ENCODE data around the gene SORCS3. TPM values are rescaled to one million over a fixed set of nuclear protein-coding genes. Genes with fewer than 3 reads are reported as not detected.

Gene SORCS3
- polyA plus RNA-seq, 1 donor (not counting 4 experiments of a cell fraction or from before 2014, with no cell fraction given) = not detected

GRCh38 chr10:104966563-104967297, 325.6 kb downstream of the SORCS3 start:
- FAIRE-seq (no peak), DNase-seq (ENCODE audit: low read depth, low spot score) (no peak)
- H3K9me1 ChIP-seq (ENCODE audit: control insufficient read depth, extremely low read depth, insufficient read depth, low read length) = no peaks in the 10 kb centered on the region
- no peaks in the 10 kb centered on the region for H4K20me1 ChIP-seq (ENCODE audit: control insufficient read depth, extremely low read depth, insufficient read depth, low read length)
- no peaks in the 10 kb centered on the region for H3K9me3 ChIP-seq (ENCODE audit: control insufficient read depth, low read depth, low read length)
- TF ChIP-seq EZH2 (IDR thresholded peaks at IDR 0.05; ENCODE audit: low read length) (no peak), CTCF (optimal IDR thresholded peaks at IDR 0.05 in 1 of 3, IDR thresholded peaks at IDR 0.05 in 1 of 3, conservative IDR thresholded peaks at IDR 0.05 in 1 of 3; ENCODE audit: extremely low read depth in 1 of 3, insufficient read depth in 2 of 3, low read length in 3 of 3) (no peak)
- H3K27ac ChIP-seq (ENCODE audit: control insufficient read depth, insufficient read depth, low read length) = no peak overlapping the region
- dilution Hi-C loops (cut with MboI; ENCODE audit: extremely low pct_ligation_motif_present, low sequenced_read_pairs) = no loop called here
- no peak overlapping the region for H3K4me2 ChIP-seq (ENCODE audit: control insufficient read depth, extremely low read depth, insufficient read depth, low read depth, low read length)
- no peak overlapping the region for H3K4me3 ChIP-seq (ENCODE audit: control insufficient read depth in 2 of 3, extremely low read depth in 1 of 3, insufficient read depth in 2 of 3, low read depth in 1 of 3, low read length in 3 of 3)
- no peaks in the 10 kb centered on the region for H3K4me1 ChIP-seq (ENCODE audit: control insufficient read depth, extremely low read depth, insufficient read depth, low read length)
- H3K79me2 ChIP-seq (ENCODE audit: control insufficient read depth, insufficient read depth, low read length) = no peaks in the 10 kb centered on the region
- H3K36me3 ChIP-seq (ENCODE audit: control insufficient read depth in 2 of 2, extremely low read depth in 1 of 2, insufficient read depth in 2 of 2, low read length in 2 of 2) = no peaks in the 10 kb centered on the region
- H3K9ac ChIP-seq (ENCODE audit: control insufficient read depth, extremely low read depth, insufficient read depth, low read length) = no peak overlapping the region
- no peaks in the 10 kb centered on the region for H3K27me3 ChIP-seq (ENCODE audit: control insufficient read depth, extremely low read depth, insufficient read depth, low read length)
- no peak overlapping the region for H2AFZ ChIP-seq (ENCODE audit: control insufficient read depth, low read length)

- H3K36me3 ChIP-seq (ENCODE audit: control insufficient read depth in 2 of 2, extremely low read depth in 1 of 2, insufficient read depth in 2 of 2, low read length in 2 of 2) = no peaks in the 10 kb centered on the region
- H3K4me1 ChIP-seq (ENCODE audit: control insufficient read depth, extremely low read depth, insufficient read depth, low read length) = no peaks in the 10 kb centered on the region
- H3K9me1 ChIP-seq (ENCODE audit: control insufficient read depth, extremely low read depth, insufficient read depth, low read length) = no peaks in the 10 kb centered on the region
- H2AFZ ChIP-seq (ENCODE audit: control insufficient read depth, low read length) = no peak overlapping the region
- no peaks in the 10 kb centered on the region for H3K79me2 ChIP-seq (ENCODE audit: control insufficient read depth, insufficient read depth, low read length)
- H3K4me2 ChIP-seq (ENCODE audit: control insufficient read depth, extremely low read depth, insufficient read depth, low read depth, low read length) = no peak overlapping the region
- dilution Hi-C loops (cut with MboI; ENCODE audit: extremely low pct_ligation_motif_present, low sequenced_read_pairs) = no loop called here
- H4K20me1 ChIP-seq (ENCODE audit: control insufficient read depth, extremely low read depth, insufficient read depth, low read length) = no peaks in the 10 kb centered on the region
- H3K4me3 ChIP-seq (ENCODE audit: control insufficient read depth in 2 of 3, extremely low read depth in 1 of 3, insufficient read depth in 2 of 3, low read depth in 1 of 3, low read length in 3 of 3) = no peak overlapping the region
- DNase-seq (ENCODE audit: low read depth, low spot score) (no peak), FAIRE-seq (no peak)
- no peak overlapping the region for H3K9ac ChIP-seq (ENCODE audit: control insufficient read depth, extremely low read depth, insufficient read depth, low read length)
- no peaks in the 10 kb centered on the region for H3K9me3 ChIP-seq (ENCODE audit: control insufficient read depth, low read depth, low read length)
- H3K27ac ChIP-seq (ENCODE audit: control insufficient read depth, insufficient read depth, low read length) = no peak overlapping the region
- no peak for TF ChIP-seq EZH2 (IDR thresholded peaks at IDR 0.05; ENCODE audit: low read length)
- H3K27me3 ChIP-seq (ENCODE audit: control insufficient read depth, extremely low read depth, insufficient read depth, low read length) = no peaks in the 10 kb centered on the region
Measured at GRCh38 chr10:104980368-104980767, 339.3 kb downstream of the SORCS3 start.

- H3K36me3 ChIP-seq (ENCODE audit: control insufficient read depth in 2 of 2, extremely low read depth in 1 of 2, insufficient read depth in 2 of 2, low read length in 2 of 2) = no peaks in the 10 kb centered on the region
- no peak overlapping the region for H3K27ac ChIP-seq (ENCODE audit: control insufficient read depth, insufficient read depth, low read length)
Measured at GRCh38 chr10:104981995-104982394, 340.9 kb downstream of the SORCS3 start.

More at GRCh38 chr10:104981995-104982394, 340.9 kb downstream of the SORCS3 start:
- FAIRE-seq (no peak), DNase-seq (ENCODE audit: low read depth, low spot score) (no peak)
- Histone ChIP-seq H3K27me3 (ENCODE audit: control insufficient read depth, extremely low read depth, insufficient read depth, low read length) (no peaks in the 10 kb centered on the region), H3K4me2 (ENCODE audit: control insufficient read depth, extremely low read depth, insufficient read depth, low read depth, low read length) (no peak overlapping the region), H3K9me3 (ENCODE audit: control insufficient read depth, low read depth, low read length) (no peaks in the 10 kb centered on the region), H2AFZ (ENCODE audit: control insufficient read depth, low read length) (no peak overlapping the region), H3K9me1 (ENCODE audit: control insufficient read depth, extremely low read depth, insufficient read depth, low read length) (no peaks in the 10 kb centered on the region), H3K9ac (ENCODE audit: control insufficient read depth, extremely low read depth, insufficient read depth, low read length) (no peak overlapping the region), H3K79me2 (ENCODE audit: control insufficient read depth, insufficient read depth, low read length) (no peaks in the 10 kb centered on the region), H4K20me1 (ENCODE audit: control insufficient read depth, extremely low read depth, insufficient read depth, low read length) (no peaks in the 10 kb centered on the region), H3K4me1 (ENCODE audit: control insufficient read depth, extremely low read depth, insufficient read depth, low read length) (no peaks in the 10 kb centered on the region), H3K4me3 (ENCODE audit: control insufficient read depth in 2 of 3, extremely low read depth in 1 of 3, insufficient read depth in 2 of 3, low read depth in 1 of 3, low read length in 3 of 3) (no peak overlapping the region)
- dilution Hi-C loops (cut with MboI; ENCODE audit: extremely low pct_ligation_motif_present, low sequenced_read_pairs) = no loop called here
- TF ChIP-seq CTCF (optimal IDR thresholded peaks at IDR 0.05 in 1 of 3, IDR thresholded peaks at IDR 0.05 in 1 of 3, conservative IDR thresholded peaks at IDR 0.05 in 1 of 3; ENCODE audit: extremely low read depth in 1 of 3, insufficient read depth in 2 of 3, low read length in 3 of 3) = no peak
- no peak for TF ChIP-seq EZH2 (IDR thresholded peaks at IDR 0.05; ENCODE audit: low read length)
